Activated T-cell treated with anti-CD3 and anti-CD28 coated beads, Interleukin-2, amount 50 U/mL, for 24 hours (primary cell): Measurements from ENCODE around the gene CST9L.

Experiments
- DNase-seq: peaks from one replicate; pipeline ENCODE4 v3.0.0-alpha.2; 2020
- H3K27ac Mint-ChIP-seq: 2 replicates; pipeline ENCODE4 v1.8.0; 2020; ENCODE audit warnings: mild to moderate bottlenecking, mixed read lengths
- H3K27me3 Mint-ChIP-seq: 2 replicates; pipeline ENCODE4 v1.8.0; 2020; ENCODE audit warnings: mixed read lengths
- H3K36me3 Mint-ChIP-seq: 2 replicates; pipeline ENCODE4 v1.8.0; 2020; ENCODE audit warnings: low read depth, mixed read lengths
- H3K4me1 Mint-ChIP-seq: 2 replicates; pipeline ENCODE4 v1.8.0; 2020; ENCODE audit warnings: low read depth, mixed read lengths
- H3K4me3 Mint-ChIP-seq: 2 replicates; pipeline ENCODE4 v1.8.0; 2020; ENCODE audit warnings: mild to moderate bottlenecking, moderate library complexity, mixed read lengths
- H3K9me3 Mint-ChIP-seq: 2 replicates; pipeline ENCODE4 v1.8.0; 2020; ENCODE audit warnings: mixed read lengths

The CST9L gene

DNA sequence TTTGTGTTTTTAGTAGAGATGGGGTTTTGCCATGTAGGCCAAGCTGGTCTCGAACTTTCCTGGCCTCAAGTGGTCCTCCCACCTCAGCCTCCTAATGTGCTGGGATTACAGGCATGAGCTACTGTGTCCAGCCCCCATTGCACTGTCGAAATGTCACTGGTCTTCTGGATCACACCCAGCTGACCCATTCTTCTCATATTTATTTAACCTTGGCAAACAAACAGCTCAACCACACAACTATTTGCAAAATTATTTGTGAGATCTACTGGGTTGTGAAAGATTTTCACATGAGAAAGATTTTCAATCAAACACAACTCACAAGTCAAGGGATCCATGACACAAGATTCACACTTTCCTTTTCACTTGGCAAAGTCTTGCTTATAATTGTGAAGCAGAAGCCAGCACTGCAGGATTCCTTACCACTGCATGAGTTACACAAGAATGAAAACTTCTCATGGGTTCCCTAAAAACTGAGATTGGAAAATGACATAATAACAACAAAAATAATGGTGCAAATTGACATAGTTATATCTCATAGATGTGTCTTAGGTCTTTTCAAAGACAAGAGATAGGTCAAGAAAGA lies 2.0 kb upstream of the CST9L start:
- DNase-seq, result no peak
- no peak overlapping the region for H3K27ac Mint-ChIP-seq
- H3K4me3 Mint-ChIP-seq, result no peak overlapping the region
- H3K27me3 Mint-ChIP-seq, result peaks cover 16% of the 10 kb centered on the region
- no peaks in the 10 kb centered on the region for H3K36me3 Mint-ChIP-seq
- no peaks in the 10 kb centered on the region for H3K9me3 Mint-ChIP-seq
- H3K4me1 Mint-ChIP-seq, result no peaks in the 10 kb centered on the region

DNA sequence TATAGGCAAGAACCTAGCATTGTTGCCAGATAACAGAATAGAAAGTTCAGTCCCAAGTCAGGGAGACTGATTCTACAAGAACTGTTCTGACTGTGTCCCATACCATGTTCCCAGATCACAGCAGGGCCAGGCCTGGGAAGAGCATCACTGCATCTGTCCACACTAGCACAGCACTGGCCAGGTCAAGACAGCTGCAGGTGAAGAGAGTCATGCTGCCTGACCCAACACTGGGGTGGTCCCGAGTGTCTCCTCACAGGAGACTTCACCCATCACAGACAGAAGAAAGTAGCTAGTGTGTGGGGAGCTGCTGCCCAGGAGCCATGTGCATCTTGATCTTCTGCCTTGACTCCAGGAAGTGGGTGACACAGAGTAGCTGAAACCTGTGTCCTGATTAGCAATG lies 1.3 kb upstream of the CST9L start:
- no peak for DNase-seq
- Mint-ChIP-seq H3K27me3 (peaks cover 16% of the 10 kb centered on the region), H3K9me3 (no peaks in the 10 kb centered on the region), H3K36me3 (no peaks in the 10 kb centered on the region), H3K4me3 (no peak overlapping the region), H3K27ac (no peak overlapping the region), H3K4me1 (no peaks in the 10 kb centered on the region)

DNA sequence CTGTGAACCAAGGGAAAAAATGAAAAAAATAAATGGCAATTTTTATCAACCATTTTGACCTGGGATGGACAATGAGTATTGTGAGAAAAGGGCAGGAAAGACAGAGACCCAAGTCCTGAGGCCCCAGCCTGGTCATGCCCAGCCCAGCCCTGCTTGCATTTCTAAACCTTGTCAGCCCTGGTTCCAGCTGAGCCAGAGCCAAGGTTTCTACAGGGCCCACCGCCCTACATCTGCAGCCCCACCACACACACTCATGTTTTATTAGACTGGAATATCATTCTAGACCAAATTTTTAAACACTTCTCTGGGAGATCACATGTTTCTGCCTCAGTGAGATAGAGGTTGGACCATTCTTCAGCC lies 667 bp upstream of the CST9L start:
- H3K4me1 Mint-ChIP-seq, result no peaks in the 10 kb centered on the region
- no peak overlapping the region for H3K4me3 Mint-ChIP-seq
- H3K36me3 Mint-ChIP-seq, result no peaks in the 10 kb centered on the region
- H3K9me3 Mint-ChIP-seq, result no peaks in the 10 kb centered on the region
- peaks cover 11% of the 10 kb centered on the region for H3K27me3 Mint-ChIP-seq
- no peak for DNase-seq
- H3K27ac Mint-ChIP-seq, result no peak overlapping the region

DNA sequence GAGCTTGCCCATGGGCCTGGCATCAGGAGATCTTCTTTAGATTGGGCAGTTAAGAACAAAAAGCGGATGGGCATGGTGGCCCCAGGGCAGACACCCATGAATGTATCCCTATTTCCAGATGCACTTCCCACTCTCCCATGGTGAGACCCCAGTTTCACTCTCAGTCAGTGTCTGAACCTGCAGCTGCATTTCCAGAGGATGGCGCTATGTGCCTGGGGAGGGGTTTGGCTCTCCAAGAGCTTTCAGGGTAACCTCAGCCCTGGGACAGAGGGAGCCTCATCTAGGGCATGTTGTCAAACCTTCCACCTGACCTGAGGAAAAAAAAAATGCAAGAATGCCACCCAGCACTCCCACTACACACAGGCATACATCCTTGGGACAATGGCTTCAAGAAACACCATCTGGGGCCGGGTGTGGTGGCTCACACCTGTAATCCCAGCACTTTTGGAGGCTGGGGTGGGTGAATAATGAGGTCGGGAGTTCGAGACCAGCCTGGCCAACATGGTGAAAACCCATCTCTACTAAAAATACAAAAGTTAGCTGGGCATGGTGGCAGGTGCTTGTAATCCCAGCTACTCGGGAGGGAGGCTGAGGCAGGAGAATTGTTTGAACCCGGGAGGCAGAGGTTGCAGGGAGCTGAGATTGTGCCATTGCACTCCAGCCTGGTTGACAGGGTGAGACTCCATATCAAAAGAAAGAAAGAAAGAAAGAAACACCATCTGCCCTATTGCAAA lies 1.9 kb downstream of the CST9L start:
- no peak for DNase-seq
- no peaks in the 10 kb centered on the region for H3K4me1 Mint-ChIP-seq
- H3K9me3 Mint-ChIP-seq, result peaks cover 16% of the 10 kb centered on the region
- H3K27ac Mint-ChIP-seq, result no peak overlapping the region
- H3K36me3 Mint-ChIP-seq, result no peaks in the 10 kb centered on the region
- H3K27me3 Mint-ChIP-seq, result peaks cover 18% of the 10 kb centered on the region
- H3K4me3 Mint-ChIP-seq, result no peak overlapping the region

DNA sequence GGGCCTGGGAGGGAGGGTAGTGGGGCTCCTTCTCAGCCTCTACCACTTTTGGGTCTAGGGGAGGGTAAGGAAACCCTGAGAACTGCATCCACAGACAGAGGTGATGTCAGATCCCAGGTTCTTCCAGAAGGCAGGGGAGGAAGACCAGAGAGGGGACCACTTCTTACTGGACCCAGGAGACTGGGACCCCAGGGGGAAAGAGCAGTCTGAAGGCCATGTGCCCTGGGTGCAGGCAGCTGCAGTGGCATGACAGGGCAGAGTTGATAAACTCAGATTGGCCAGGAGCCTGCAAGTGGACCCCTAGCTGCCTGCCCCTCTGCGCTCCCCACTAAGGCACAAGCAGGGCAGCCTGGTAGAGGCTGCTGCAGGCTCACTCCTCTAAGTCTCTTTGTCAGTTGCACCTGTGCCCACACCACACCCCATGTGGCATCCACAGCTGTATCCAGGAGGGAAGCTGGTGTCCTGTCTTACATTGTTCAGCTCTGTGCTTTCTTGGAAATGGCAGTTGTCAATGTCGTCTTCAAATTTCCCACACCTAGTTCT lies 2.7 kb downstream of the CST9L start:
- H3K4me1 Mint-ChIP-seq, result no peaks in the 10 kb centered on the region
- H3K27me3 Mint-ChIP-seq, result peaks cover 18% of the 10 kb centered on the region
- no peaks in the 10 kb centered on the region for H3K36me3 Mint-ChIP-seq
- H3K9me3 Mint-ChIP-seq, result peaks cover 16% of the 10 kb centered on the region
- DNase-seq, result no peak
- H3K4me3 Mint-ChIP-seq, result no peak overlapping the region
- H3K27ac Mint-ChIP-seq, result no peak overlapping the region

DNA sequence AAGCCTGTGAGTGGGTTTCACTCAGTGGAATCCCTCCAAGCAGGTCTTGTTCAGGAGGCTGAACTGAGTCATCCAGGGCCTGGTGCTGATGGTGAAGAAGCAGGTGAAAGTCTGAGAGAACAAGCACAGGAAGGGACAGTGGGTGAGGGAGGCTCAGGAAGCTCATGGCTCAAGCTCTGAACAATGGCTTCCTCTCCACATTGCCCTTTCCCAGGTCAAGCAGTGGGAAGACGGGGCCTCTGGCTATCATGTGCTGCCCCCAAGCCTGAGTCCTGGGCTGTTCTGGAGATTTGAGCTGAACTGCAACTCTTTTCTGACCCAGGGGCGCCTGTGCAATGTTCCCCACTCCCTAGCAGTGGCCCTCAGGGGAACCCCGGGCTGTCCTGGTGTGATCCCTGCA lies 3.4 kb downstream of the CST9L start:
- Mint-ChIP-seq H3K4me1 (no peaks in the 10 kb centered on the region), H3K9me3 (peaks cover 19% of the 10 kb centered on the region), H3K4me3 (no peak overlapping the region), H3K27ac (no peak overlapping the region), H3K27me3 (peaks cover 20% of the 10 kb centered on the region), H3K36me3 (no peaks in the 10 kb centered on the region)
- DNase-seq, result no peak

DNA sequence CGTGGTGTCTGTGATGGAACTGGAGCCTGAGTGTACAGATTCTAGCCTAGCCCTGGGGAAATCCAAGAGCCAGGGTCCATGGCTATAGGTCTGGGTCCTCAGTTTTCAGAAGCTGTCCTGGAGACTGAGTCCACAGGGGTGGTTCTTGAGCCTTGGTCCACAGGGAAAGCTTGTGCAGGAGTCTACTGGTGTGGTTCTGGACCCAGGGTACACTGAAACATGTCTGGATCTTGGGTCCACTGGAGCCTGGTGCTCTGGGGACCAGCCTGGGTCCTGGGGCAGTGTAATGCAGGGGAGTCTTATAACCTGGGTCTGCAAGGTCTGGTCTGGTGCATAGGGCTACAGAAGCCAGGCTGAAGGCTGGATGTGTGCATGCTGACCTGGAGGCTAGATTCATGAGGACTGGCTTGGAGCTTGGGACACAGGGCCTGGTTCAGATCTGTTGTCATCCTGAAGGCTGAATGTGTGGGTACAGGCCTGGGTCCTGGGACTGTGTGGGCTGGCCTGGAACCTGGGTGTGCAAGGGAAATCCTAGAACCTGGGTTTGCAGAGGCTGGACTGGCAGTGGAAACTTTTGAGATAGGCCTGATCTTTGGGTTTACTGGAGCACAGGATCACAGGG lies 5.5 kb downstream of the CST9L start:
- Mint-ChIP-seq H3K4me1 (no peaks in the 10 kb centered on the region), H3K36me3 (no peaks in the 10 kb centered on the region), H3K27me3 (peaks cover 20% of the 10 kb centered on the region), H3K9me3 (peaks cover 19% of the 10 kb centered on the region), H3K27ac (no peak overlapping the region), H3K4me3 (no peak overlapping the region)
- no peak for DNase-seq

DNA sequence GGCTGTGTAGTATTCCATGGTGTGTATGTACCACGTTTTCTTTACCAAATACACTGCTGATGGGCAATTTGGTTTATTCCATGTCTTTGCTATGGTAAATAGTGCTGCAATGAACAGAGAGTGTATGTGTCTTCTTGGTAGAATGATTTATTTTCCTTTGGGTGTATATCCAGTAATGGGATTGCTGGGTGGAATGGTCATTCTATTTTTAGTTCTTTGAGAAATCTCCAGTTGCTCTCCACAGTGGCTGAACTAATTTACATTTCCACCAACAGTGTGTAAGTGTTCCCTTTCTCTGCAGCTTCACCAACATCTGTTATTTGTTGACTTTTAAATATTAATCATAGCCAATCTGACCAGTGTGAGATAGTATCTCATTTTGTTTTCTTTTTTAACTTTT lies 13.9 kb downstream of the CST9L start:
- DNase-seq, result no peak
- Mint-ChIP-seq H3K27me3 (no peaks in the 10 kb centered on the region), H3K4me3 (no peak overlapping the region), H3K9me3 (no peaks in the 10 kb centered on the region), H3K36me3 (no peaks in the 10 kb centered on the region), H3K27ac (no peak overlapping the region), H3K4me1 (no peaks in the 10 kb centered on the region)

DNA sequence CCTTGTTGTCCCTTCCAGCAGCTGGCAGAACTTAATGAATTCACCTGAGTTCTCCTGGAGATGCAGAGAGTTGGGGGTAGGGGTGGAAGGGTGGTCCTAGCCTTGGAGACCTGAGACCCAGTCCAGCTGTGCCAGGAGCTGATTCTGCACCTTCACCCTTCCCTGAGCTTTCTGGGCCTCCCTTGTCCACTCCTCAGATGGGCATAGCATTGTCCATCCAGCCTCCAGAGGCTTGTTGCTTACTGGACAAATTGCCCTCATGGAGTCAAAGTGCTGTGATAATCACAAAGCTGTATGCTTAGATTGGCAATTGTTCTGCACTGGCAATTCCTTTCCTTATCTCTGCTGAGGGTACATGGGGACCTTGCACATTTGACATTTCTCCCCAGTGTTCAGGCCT lies 16.5 kb downstream of the CST9L start:
- DNase-seq, result no peak
- no peak overlapping the region for H3K27ac Mint-ChIP-seq
- H3K27me3 Mint-ChIP-seq, result peaks cover 3% of the 10 kb centered on the region
- no peak overlapping the region for H3K4me3 Mint-ChIP-seq
- no peaks in the 10 kb centered on the region for H3K4me1 Mint-ChIP-seq
- no peaks in the 10 kb centered on the region for H3K36me3 Mint-ChIP-seq
- no peaks in the 10 kb centered on the region for H3K9me3 Mint-ChIP-seq

DNA sequence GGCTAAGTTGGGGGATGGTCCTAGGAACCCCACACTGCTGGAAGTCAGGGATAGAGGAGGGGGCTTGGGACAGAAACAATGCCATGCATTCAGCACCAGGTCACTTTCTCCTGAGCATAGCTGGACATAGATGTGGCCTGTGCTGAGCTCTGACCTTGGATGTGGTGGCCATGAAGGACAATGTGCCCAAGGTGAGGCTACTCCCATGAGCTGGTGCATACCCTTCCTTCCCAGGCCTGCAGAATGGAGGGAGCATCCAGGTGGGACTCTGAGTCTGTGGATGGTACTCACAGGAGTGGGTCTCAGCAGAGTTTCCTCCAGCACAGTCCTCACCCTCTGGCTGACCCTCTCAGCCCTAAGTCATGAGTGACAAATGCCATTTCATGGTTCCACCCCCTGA lies 16.9 kb downstream of the CST9L start:
- H3K4me1 Mint-ChIP-seq, result no peaks in the 10 kb centered on the region
- H3K9me3 Mint-ChIP-seq, result no peaks in the 10 kb centered on the region
- no peak overlapping the region for H3K27ac Mint-ChIP-seq
- DNase-seq, result no peak
- H3K36me3 Mint-ChIP-seq, result no peaks in the 10 kb centered on the region
- no peak overlapping the region for H3K4me3 Mint-ChIP-seq
- peaks cover 5% of the 10 kb centered on the region for H3K27me3 Mint-ChIP-seq

DNA sequence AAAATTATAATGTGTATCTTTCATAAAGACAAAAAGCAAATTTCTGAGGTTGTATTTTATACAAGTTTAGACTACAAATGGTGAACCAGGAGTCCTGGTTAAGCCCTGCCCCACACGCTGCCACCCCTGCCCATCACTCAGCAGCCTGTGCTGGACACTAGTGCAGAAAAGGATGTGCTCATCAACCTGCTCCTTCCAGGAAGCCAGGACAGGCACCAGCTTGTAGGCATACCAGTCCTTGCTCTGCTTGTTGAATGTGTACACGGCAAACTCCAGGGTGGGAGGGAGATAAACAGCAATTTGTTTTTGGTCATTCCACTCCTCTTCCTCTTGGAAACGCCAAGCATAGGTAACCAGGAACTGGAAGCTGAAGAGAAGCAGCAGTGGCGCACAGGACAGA lies 18.1 kb downstream of the CST9L start:
- Mint-ChIP-seq H3K4me3 (no peak overlapping the region), H3K9me3 (no peaks in the 10 kb centered on the region), H3K36me3 (no peaks in the 10 kb centered on the region), H3K27me3 (peaks cover 5% of the 10 kb centered on the region), H3K4me1 (no peaks in the 10 kb centered on the region), H3K27ac (no peak overlapping the region)
- DNase-seq, result no peak

DNA sequence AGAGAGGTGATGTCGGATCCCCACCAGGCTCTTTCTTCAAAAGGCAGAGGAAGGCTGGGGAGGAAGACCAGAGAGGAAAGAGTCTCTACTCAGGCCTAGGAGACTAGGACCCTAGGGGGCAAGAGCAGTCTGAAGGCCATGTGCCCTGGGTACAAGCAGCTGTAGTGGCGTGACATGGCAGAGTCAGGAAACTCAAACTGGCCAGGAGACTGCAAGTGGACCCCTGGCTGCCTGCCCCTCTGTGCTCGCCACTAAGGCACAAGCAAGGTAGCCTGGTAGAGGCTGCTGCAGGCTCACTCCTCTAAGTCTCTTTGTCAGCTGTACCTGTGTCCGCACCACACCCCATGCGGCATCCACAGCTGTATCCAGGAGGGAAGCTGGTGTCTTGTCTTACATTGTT lies 19.9 kb downstream of the CST9L start:
- H3K36me3 Mint-ChIP-seq, result no peaks in the 10 kb centered on the region
- no peaks in the 10 kb centered on the region for H3K4me1 Mint-ChIP-seq
- H3K9me3 Mint-ChIP-seq, result no peaks in the 10 kb centered on the region
- DNase-seq, result no peak
- no peak overlapping the region for H3K4me3 Mint-ChIP-seq
- no peak overlapping the region for H3K27ac Mint-ChIP-seq
- peaks cover 10% of the 10 kb centered on the region for H3K27me3 Mint-ChIP-seq

DNA sequence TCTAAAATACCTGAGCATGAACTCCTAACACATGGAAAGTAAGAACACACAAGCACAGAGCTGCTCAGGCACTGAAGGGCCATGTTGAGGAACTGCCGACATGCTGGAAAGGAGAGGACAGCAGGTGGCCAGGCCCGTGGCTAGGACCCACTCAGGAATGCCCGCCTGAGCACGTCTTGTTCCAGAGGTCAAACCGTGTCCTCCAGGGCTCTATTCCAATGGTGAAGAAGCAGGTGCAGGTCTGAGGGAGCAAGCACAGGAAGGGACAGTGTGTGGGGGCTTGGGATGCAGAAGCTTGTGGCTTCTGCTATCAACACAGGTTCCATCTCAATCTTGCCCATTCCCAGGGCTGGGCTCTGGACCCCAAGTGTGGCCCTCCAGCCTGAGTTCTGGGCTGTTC lies 20.7 kb downstream of the CST9L start:
- H3K4me3 Mint-ChIP-seq, result no peak overlapping the region
- H3K27ac Mint-ChIP-seq, result no peak overlapping the region
- no peaks in the 10 kb centered on the region for H3K36me3 Mint-ChIP-seq
- no peaks in the 10 kb centered on the region for H3K4me1 Mint-ChIP-seq
- H3K27me3 Mint-ChIP-seq, result peaks cover 13% of the 10 kb centered on the region
- H3K9me3 Mint-ChIP-seq, result no peaks in the 10 kb centered on the region
- no peak for DNase-seq

DNA sequence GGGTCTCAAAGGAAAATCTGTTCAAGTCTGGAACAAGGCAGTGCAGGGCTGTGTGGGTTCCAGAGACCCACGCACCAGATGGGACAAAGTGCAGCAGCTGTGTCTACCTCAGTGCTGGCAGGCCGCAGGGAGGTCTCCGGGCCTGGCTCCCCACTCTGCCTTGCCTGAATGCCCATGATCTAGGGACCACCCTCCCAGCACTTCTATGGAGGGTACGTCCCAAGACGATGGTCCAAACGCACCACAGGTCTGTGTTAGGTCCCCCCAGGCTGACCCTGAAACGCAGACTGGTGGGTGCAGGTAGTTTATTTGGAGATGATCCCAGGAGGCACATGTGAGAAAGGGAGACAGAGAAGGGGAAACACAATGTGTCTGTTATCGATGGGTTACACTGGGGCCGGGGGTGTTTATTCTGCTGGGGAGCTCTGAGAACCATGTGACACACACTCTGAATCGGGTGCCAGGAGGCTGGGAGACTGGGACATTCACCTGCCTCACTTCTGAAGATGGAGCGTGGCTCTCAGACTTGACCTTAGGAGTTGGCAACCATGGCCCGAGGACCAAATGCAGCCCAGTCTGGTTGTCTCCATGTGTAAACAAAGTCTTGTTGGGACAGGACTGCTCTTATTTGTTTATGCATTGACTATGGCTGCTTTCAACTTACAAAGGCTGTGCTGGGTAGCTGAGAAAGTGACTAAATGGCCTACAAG lies 21.7 kb downstream of the CST9L start:
- Mint-ChIP-seq H3K27me3 (peaks cover 19% of the 10 kb centered on the region), H3K27ac (no peak overlapping the region), H3K4me1 (no peaks in the 10 kb centered on the region), H3K4me3 (no peak overlapping the region), H3K9me3 (no peaks in the 10 kb centered on the region), H3K36me3 (no peaks in the 10 kb centered on the region)
- no peak for DNase-seq

DNA sequence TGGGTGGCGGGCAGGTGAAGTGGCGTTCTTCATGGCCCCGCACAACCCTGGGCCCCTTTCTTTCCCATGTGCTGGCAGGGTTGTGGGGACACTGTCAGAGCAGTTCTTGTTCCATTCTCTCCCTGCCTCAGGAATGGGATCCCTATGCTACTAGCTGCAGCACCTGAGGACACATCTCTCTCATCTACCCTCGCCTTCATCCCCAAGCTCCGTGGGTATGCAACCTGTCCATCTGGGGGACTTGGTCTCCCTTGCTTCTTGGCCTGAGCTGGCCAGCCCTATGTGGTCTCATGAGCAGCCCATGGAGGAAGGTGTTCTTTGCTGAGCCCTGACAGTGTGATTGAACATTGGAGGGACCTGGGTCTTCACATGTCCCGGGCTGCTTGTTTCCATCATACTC lies 24.2 kb downstream of the CST9L start:
- peaks cover 30% of the 10 kb centered on the region for H3K27me3 Mint-ChIP-seq
- DNase-seq, result no peak
- no peaks in the 10 kb centered on the region for H3K36me3 Mint-ChIP-seq
- H3K4me1 Mint-ChIP-seq, result no peaks in the 10 kb centered on the region
- no peaks in the 10 kb centered on the region for H3K9me3 Mint-ChIP-seq
- H3K27ac Mint-ChIP-seq, result no peak overlapping the region
- no peak overlapping the region for H3K4me3 Mint-ChIP-seq
